GM18858 (cell line): ENCODE data around the gene SH3RF2.

Experiments
- ATAC-seq: cut with Tn5 transposase; IDR thresholded peaks from one replicate; pipeline ENCODE4 v1.9.1; 2021; ENCODE audit not compliant: unreplicated experiment

Gene SH3RF2

GRCh38 chr5:146034605-146035004 is 98.2 kb downstream of the SH3RF2 start:
- no peak for ATAC-seq

- ATAC-seq = no peak
These were observed 103.0 kb downstream of the SH3RF2 start for GRCh38 chr5:146039420-146039819.

GRCh38 chr5:146040527-146040926 is 104.1 kb downstream of the SH3RF2 start:
- no peak for ATAC-seq

DNA sequence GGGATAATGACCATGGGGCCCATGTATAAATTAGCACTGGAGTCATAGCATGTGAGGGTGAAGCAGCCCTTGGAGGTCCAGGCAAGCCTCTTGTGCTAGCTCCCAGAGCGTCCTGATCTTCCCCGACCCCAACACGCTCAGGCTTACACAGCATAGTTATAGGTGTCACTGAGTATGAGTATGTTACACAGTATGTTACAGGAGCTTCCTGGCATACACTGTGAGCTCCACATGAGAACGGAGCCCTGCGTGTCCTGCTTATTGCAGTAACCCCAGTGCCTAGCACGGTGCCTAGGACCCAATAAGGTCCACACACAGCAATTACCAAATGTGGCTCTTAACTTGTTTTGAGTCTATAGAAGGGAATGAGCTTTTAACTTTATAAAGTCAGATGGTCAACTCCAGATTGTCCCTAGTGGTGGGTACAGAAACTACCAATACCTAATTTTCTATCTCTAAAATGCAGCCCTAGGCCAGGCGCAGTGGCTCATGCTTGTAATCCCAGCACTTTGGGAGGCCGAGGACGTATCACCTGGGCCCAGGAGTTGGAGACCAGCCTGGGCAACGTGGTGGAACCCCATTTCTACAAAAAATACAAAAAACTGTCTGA is 104.9 kb downstream of the SH3RF2 start:
- ATAC-seq = peak; percentile 77

DNA sequence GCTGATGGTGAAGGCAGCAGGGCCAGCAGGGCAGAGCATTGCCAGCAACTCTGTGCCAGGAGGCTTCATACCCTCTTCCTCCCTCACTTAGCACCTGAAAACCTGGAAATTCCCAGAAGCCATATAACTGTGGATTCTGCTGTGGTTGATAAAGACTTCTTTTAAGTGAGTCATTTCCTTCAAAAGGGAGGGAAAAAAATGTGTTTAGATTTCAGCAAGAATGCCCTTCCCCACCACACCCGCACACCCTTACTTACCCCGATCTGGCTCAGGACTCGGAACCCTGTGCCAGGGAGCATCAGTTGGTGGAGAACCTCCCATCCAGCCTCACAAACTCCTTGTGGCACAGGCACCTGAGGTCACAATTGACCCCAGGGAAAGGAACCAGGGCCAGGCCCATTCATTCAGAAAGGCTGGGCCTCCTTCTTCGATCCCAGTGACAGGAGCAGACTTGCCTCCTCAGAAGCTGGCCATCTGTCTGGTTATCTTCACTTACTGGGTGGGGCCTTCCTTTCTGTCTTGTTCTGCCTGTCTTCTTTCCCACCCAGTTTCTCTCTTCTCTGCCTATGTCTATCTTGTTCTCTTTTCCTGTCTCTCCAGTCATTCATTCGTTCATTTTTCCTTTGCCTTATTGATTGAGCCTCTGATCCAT is 106.4 kb downstream of the SH3RF2 start:
- ATAC-seq = no peak

DNA sequence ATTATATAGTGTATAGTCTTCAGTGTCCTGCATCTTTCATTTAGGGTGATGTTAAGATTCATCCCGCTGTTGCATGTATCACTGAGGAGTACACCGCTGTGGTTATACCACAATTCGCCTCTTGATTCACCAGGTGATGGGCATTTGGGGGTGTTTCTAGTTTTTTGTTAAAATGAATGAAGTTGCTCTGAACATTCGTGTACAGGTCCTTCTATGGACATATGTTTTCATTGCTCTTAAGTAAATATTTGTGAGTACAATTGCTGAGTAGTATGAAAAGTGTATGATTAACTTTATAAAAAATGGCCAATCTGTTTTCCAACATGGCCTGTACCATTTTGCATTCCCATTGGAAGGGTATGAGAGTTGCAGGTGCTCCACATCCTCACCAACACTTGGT is 107.3 kb downstream of the SH3RF2 start:
- no peak for ATAC-seq

GRCh38 chr5:146047396-146047795 is 111.0 kb downstream of the SH3RF2 start:
- ATAC-seq = no peak

DNA sequence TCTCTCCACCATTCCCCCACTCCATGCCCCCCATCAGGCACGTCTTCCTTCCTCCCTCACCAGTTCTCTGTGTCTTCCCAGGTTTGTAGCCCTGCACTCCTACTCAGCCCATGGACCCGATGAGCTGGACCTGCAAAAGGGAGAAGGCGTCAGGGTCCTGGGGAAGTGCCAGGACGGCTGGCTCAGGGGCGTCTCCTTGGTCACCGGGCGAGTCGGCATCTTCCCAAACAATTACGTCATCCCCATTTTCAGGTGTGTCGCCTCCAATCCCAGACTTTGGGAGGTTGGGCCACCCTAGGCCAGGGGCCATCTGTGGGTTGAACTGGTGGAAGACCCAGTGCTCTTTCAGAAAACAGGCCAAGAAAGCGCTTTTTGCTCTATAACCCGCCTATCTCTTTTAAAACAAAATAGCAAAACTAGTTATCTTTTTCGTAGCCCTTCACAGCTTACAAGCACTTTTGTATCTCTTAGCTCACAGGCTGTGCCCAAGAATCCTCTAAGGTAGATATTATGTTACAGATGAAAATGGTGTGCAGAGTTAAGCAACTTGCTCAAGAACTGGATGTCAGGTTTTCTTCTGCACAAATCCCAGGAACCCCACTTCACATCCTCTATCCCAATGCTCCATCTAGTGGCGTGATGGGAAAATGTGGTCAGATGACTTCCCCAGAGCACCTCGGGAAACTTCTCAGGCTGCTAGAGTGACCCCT is 112.8 kb downstream of the SH3RF2 start:
- ATAC-seq = no peak

DNA sequence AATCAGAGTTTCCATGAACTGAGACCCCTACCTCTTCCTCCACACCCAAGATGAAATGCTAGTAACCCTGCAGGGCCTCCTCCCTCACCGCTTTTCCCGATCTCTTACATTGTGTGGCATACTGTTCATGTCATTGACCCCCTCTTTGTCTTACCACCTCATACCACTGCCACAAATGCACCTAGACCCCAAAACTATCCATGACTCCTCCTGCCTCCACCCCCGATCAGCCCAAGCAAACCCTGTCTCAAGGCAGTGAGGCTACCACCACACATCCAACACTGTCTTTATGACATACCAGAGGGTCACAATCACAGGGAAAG is 113.3 kb downstream of the SH3RF2 start:
- no peak for ATAC-seq

DNA sequence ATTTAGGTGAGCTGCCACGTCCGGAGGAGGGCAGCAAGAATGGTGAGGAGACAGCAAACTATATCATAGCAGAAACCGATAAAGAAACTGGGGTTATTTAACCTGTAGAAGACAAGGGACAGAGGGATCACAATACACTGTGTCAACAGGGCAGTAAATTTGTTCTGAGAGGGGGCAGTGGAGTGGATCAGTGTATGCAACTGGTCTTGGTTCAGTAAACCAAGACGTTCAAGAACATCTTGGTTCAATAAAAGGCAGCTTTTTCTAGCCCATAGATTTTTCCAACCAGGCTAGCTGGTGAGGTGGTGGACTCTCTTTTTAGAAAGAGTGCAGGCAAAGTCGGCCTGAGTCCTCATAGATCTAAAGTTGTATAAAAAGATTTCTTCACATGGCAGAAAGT is 113.7 kb downstream of the SH3RF2 start:
- ATAC-seq = no peak

GRCh38 chr5:146051678-146052077 is 115.3 kb downstream of the SH3RF2 start:
- no peak for ATAC-seq

DNA sequence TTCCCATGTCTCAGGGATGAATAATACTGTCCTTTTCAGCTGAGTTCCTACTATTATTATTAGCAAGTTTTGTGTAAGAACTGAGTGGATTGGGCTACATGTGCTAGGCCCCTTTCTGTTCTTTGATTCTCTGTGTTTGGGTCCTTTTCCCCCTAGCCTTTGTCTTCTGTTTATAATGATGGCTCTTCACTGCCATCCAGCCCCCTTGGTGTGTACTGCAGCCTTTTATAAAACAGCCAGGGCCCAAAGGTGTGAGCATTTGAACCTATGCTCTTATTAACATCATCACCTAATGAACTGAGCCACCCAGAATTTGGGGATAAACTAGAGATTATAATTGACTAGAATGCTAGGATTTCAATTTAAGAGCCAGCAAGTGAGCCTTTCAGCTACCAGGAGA is 116.4 kb downstream of the SH3RF2 start:
- ATAC-seq = no peak

DNA sequence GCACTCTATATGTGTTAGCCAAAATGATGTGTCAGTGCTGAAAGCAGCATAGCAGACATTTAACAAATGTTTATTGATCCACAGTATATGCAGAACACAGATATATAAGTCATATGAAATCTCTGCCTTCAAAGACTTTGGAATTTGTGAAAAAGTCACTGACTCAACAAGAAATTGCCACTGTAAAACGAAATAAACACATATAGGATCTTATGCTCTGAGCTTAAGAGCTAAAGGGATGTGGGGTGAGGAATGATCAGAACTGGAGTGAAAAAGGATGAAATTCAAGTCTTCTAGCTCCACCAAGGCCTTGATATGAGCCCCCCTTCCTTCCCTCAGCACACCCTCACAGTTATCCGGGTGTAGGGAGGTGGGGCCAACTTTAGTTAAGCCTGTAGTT is 119.1 kb downstream of the SH3RF2 start:
- ATAC-seq = no peak

GRCh38 chr5:146059460-146060220 is 123.3 kb downstream of the SH3RF2 start:
- no peak for ATAC-seq

DNA sequence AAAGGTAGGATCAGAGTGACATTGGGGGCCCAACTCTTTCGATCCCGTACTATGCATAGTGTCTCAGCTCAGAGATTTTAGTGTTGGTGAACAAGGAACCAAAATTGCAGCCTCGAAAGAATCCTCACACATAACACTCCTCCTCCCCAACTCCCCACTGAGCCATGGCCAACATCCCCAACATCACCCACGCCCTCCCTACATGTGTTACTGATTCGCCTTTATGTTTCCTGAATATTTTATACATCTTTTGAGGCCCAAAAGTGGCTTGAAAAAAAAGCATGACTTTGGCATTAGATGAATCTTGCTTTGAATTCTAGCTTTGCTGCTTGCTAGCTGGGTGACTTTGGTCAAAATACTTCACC is 123.8 kb downstream of the SH3RF2 start:
- ATAC-seq = no peak

- ATAC-seq = no peak
These were observed 130.6 kb downstream of the SH3RF2 start for GRCh38 chr5:146066968-146067367.

- no peak for ATAC-seq
These were observed 131.8 kb downstream of the SH3RF2 start for GRCh38 chr5:146068206-146068605.

DNA sequence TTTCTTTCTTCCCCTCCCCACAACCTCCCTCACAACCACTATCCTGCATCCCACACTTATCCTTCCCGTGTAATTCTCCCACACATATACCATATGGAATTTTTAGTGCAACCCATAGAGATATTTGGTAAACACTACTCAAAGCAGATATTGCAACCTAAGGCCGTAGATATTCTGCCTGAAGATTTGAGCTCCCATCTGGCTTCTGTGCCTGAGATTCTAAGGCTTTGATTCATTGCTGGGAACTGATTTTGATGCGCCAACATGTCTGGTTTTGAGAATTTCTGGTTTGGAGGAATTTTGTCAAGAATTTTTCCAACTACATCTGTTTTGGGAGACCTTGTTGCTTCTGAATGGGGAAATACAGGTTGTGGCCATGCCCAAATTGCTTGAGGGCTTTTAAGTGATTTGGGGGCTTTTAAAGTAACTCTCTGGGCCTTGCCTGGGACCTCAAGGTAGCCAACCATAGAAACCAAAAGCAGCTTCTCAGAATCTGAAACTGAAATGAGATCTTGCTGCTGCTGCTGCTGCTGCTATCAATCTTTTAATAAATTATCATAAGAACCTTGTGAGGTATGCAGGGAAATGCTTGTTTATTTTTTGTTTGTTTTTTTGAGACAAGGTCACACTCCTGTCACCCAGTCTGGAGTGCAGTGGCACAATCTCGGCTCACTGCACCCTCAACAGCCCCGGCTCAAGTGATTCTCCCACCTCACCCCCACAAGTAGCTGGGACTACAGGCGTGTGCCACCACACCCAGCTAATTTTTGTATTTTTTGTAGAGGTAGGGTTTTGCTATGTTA is 132.8 kb downstream of the SH3RF2 start:
- no peak for ATAC-seq

- ATAC-seq = peak; percentile 45
These were observed 133.4 kb downstream of the SH3RF2 start for GRCh38 chr5:146069780-146070099.

GRCh38 chr5:146070746-146071145 is 134.4 kb downstream of the SH3RF2 start:
- no peak for ATAC-seq

GRCh38 chr5:146071171-146071570 is 134.8 kb downstream of the SH3RF2 start:
- no peak for ATAC-seq
